Fibroblast of skin of scalp (primary cell): Measurements from ENCODE around the gene MALRD1.

Experiments
- DNase-seq: peaks from one replicate; pipeline ENCODE4 v3.0.0-alpha.2; 2013

The MALRD1 gene

GRCh38 chr10:19579761-19580545, 531.4 kb downstream of the MALRD1 start:
- DNase-seq = peak; percentile 79

- DNase-seq = peak; percentile 22
Measured at GRCh38 chr10:19580691-19581090, 532.1 kb downstream of the MALRD1 start.

GRCh38 chr10:19588608-19589007, 540.0 kb downstream of the MALRD1 start:
- DNase-seq = no peak

- no peak for DNase-seq
Measured at GRCh38 chr10:19592276-19592675, 543.7 kb downstream of the MALRD1 start.

GRCh38 chr10:19595212-19595845, 546.7 kb downstream of the MALRD1 start:
- DNase-seq = no peak

- no peak for DNase-seq
Measured at GRCh38 chr10:19605806-19606205, 557.2 kb downstream of the MALRD1 start.

DNA sequence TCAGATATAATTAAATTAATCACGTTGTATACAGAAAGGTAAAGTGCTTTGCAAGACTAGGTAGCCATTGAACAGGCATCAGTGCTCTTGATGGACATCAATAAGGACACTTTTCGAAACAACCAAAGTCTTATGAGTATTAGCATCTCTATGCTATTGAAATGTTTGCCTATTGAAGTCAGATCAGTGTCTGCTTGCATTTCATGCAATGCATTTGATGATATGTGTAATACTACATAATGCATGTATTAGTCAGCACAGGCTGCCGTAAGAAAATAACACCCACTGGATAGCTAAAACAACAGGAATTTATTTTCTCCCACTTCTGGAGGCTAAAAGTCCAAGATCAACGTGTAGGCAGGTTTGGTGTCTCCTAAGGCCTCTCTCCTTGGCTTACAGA, 558.4 kb downstream of the MALRD1 start:
- peak; percentile 7 for DNase-seq

GRCh38 chr10:19611775-19612174, 563.2 kb downstream of the MALRD1 start:
- DNase-seq = no peak

DNA sequence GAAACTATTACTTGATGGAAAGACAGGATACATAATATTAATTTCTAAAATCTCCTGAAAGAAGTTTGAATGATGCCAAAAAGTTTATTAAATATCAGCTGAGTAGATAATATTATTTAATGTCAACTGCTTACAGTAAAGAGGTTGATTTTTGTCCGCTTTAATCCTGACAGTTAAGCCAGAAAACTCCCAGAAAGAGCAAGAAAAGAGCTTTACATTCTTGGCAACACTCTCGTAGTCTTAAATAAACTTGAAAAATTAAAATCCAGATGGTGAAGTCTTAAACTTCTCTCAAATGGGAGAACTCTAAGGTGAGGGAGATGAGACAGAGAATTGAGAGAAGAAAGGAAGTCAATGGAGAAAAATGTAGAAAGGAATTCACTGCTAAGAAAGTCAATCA, 568.4 kb downstream of the MALRD1 start:
- DNase-seq = no peak

- no peak for DNase-seq
Measured at GRCh38 chr10:19620811-19621210, 572.2 kb downstream of the MALRD1 start.

GRCh38 chr10:19623321-19623720, 574.7 kb downstream of the MALRD1 start:
- no peak for DNase-seq

DNA sequence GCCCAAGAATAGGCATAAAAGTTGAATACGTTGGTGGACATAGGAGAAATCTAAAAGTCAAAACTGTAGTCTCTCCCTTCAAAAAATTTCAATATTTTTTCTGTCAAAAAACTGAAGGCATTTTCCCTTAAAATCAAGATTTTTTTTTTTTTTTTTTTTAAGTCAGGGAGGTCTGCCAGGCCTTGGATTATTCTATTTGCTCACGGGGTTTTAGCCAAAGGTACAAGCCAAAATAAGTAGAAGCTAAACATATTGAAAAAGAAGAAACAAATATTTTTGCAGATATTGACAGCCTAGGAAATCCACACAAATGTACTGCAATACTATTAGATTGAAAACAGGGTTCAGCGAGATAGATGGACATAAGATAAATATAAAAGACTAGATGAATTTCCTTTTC, 577.6 kb downstream of the MALRD1 start:
- DNase-seq = no peak

DNA sequence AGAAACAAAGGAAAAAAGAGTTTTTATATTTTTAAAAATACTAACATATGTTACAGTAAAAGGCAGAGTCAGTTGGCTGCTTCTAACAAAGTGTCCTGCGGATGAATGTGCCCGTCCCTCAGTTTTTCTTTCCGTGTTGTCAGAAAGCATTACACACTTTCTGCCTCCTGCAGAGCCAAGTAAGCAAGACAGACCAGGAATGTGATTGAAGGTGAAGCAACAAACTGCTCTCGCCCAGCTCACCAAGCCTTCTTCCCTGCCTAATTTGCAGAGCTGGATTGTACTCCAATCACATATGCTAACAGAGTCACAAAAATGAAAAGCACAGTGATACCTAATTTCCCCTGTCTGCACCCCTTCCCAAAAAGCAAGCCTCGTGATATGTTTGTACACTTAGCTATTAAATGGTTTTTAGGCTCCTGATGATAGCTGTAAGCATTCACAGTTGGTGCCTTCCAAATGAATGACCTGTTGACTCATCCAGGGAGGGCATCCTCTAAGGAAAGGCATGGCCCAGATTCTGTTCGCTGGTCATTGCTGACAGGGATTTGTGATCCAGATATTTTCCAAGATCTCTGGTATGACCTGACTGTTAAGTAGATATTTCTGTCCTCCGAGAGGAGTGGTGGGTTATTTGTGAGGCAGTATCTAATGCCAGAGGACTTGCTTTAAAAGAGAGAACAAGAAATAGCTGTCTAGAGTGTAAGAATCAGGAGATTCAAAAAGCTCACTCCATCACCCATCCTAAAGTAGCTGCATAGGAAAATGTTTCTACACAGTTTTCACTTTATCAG, 580.4 kb downstream of the MALRD1 start:
- DNase-seq = no peak

GRCh38 chr10:19629567-19629966, 581.0 kb downstream of the MALRD1 start:
- peak; percentile 55 for DNase-seq

GRCh38 chr10:19634163-19634562, 585.6 kb downstream of the MALRD1 start:
- no peak for DNase-seq

GRCh38 chr10:19638182-19638895, 589.7 kb downstream of the MALRD1 start:
- DNase-seq = peak; percentile 93

DNA sequence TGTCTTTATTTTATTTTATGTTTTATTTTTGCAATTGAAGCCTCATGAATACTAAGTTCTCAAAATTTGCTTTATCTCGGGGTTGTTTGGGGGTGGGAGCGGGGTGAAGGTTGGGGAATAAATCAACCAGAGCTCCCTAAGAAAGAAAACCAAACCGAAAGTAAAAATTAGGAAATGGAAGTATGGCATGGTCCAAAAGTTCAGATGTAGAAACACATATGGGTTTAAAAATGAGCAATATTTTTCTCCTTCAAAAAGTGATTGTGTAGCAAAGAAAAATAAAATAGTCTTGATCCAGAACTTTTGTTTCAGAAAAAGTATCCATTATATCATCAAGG, 590.3 kb downstream of the MALRD1 start:
- no peak for DNase-seq

- no peak for DNase-seq
Measured at GRCh38 chr10:19640566-19641263, 592.1 kb downstream of the MALRD1 start.

DNA sequence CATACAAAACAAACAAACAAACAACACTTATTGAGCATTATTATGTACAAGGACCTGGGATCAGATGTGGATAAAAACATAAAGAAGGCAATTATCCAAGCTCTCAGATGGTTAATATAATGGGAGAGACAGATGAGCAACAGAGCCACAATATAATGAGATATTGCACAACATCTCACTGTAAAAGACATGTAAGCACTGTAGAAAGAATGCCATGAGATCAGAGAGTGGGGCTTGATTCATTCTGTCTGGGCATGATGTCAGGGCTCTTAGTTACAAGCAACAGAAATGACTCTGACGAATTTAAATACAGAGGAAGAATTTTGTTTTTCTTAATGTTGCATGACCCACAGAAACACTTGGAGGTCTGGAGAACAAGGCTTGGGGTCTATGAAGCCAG, 602.9 kb downstream of the MALRD1 start:
- peak; percentile 80 for DNase-seq

GRCh38 chr10:19652750-19653149, 604.1 kb downstream of the MALRD1 start:
- no peak for DNase-seq

GRCh38 chr10:19653931-19654330, 605.3 kb downstream of the MALRD1 start:
- DNase-seq = no peak

DNA sequence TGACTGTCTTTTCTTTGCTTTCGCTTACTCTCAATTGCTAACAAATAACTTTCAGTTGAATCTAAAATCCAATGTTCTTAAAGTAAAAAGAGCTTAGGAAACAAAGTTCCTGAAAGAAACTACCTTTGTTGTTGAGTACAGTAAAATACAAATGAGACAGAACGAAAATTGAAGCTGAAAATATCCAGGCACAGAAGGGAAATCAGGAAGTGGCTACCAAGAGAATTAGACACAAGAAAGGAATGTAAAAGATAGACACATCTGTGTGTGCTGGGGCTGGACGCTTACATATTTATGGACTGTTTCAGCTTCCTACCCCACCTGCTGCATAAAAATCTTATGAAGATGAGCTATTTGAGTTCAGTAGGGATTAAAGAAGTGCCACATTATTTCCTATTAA, 606.0 kb downstream of the MALRD1 start:
- DNase-seq = peak; percentile 65
